KBM-7 (cell line): ENCODE results near the gene TNIK.

Source experiments
- DNase-seq: peaks from one replicate; pipeline ENCODE4 v3.0.0-alpha.2; 2015
- in situ Hi-C: fragments of 300-500 bp; cut with MboI; formaldehyde crosslinking; loops from 2 replicates; pipeline ENCODE4 v1.14.3; 2020; ENCODE audit warnings: low sequenced_read_pairs, low pct_unique_long_range_greater_than_20kb, mixed read lengths

Gene TNIK

GRCh38 chr3:171283183-171283847, 176.9 kb downstream of the TNIK start:
- DNase-seq = no peak
- in situ Hi-C loops = no loop called here

DNA sequence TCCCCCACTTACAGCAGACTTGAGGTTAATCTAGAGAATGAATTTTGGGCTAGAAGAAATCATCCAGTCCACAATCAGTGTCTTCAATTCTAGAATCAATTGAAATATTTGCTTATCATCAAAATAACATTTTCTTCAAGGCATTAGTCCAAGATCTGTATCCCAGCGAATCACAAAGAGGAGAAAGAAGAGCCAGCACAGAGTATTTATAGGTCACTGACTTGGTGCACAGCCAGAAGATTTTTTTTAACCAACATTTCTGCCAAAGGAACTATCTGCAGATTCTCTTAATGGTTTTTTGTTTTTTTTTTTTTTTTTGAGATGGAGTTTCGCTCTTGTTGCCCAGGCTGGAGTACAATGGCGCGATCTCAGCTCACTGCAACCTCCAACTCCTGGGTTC, 178.2 kb downstream of the TNIK start:
- in situ Hi-C loops = no loop called here
- no peak for DNase-seq

DNA sequence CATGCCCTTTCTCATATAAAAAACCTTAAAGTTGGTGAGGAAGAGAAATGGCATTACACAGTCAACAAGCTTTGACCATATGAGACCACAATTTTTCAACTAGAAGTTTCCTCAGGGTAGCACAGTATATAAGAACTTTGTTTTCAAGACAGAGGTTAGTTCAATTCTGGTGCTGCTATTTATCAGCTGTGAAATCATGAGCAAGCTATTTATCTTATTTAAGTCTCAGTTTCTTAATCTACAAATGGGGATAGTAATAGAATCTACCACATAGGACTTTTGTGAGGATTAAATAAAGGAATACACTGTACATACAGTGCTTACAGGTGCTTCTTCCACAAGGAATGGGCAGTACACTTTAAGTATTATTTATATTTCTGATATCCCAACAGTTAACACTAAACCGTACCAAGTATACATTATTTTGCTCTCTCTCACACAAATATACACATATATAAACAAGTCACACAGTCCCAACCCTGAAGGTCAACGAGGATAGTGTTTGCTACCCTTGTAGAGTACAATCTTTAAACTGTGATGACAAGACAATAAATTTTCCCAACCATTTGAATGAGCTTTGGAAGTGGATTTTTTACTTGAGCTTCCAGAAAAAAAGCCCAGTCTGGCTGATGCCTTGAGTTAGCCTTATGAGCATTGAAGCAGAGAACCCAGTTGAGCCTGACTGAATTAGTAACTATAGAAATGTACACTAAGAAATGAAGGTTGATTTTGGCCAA, 178.8 kb downstream of the TNIK start:
- no peak for DNase-seq
- in situ Hi-C loops = no loop called here

GRCh38 chr3:171279972-171280371, 180.2 kb downstream of the TNIK start:
- in situ Hi-C loops = no loop called here
- no peak for DNase-seq

GRCh38 chr3:171278299-171278590, 182.0 kb downstream of the TNIK start:
- no peak for DNase-seq
- in situ Hi-C loops = no loop called here

GRCh38 chr3:171277456-171278298, 182.5 kb downstream of the TNIK start:
- in situ Hi-C loops = no loop called here
- no peak for DNase-seq

GRCh38 chr3:171276923-171277322, 183.3 kb downstream of the TNIK start:
- in situ Hi-C loops = no loop called here
- no peak for DNase-seq

DNA sequence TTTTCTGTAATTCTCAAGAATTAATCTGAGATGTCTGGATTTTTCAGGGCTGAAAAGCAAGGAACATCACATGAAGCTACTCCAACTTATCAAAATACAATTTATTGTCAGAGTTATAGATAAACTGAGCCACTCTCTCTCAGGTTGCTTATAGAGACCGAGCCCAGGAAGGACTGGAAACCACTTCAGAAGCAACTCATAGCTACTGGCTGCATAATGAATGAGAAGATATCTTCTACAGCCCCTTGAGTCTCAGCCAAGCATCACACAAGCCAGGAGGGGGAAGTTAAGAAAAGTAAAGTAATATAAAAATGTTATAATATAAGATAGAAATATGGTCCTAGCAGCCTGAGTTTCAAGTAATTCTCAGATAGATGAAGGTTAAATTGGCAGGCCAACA, 186.0 kb downstream of the TNIK start:
- no peak for DNase-seq
- in situ Hi-C loops = no loop called here

- DNase-seq = no peak
- in situ Hi-C loops = no loop called here
Measured at GRCh38 chr3:171270541-171270940, 189.7 kb downstream of the TNIK start.

GRCh38 chr3:171269542-171269941, 190.7 kb downstream of the TNIK start:
- in situ Hi-C loops = no loop called here
- DNase-seq = no peak

- in situ Hi-C loops = no loop called here
- no peak for DNase-seq
Measured at GRCh38 chr3:171268677-171269076, 191.5 kb downstream of the TNIK start.

- in situ Hi-C loops = no loop called here
Measured at GRCh38 chr3:171267104-171267503, 193.1 kb downstream of the TNIK start.

DNA sequence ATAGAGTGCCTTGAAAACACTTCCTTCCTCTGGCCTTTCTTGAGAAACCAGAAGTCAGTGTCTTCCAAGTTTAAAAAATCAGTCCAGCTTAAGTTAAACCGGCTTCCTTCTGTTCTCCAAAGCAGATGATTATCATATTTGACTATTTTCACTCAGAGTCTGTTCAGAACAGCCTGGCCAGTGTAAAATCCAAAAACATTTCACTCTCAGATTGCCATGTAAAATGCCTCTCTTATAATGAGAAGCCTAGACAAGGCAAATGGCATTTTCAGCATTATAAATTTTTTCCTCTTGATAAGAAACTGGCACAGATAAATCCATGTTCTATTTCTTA, 193.5 kb downstream of the TNIK start:
- in situ Hi-C loops = no loop called here
- no peak for DNase-seq

More at GRCh38 chr3:171267104-171267503, 193.1 kb downstream of the TNIK start:
- DNase-seq = no peak

- in situ Hi-C loops = no loop called here
- no peak for DNase-seq
Measured at GRCh38 chr3:171266034-171266739, 194.0 kb downstream of the TNIK start.

DNA sequence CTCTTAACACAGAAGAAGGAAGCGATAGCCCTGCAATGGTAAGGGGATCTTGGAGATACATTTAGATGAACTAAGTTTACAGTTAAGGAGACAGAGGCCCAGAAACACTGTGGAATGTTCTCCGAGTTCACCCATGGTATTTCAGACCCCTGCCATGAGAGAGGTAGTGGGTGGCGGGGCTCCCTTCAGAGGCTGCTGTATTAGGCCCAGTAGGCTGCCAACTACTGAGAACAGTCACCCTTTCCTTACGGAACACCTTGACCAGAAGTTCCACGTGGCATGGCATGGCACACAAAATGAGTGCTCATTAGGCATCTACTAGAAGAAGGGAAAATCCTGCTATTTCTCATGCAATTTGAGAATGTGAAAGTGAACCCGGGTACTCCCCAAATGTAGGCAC, 195.4 kb downstream of the TNIK start:
- no peak for DNase-seq
- in situ Hi-C loops = no loop called here

- in situ Hi-C loops = no loop called here
- DNase-seq = no peak
Measured at GRCh38 chr3:171262431-171262830, 197.8 kb downstream of the TNIK start.

GRCh38 chr3:171261487-171261886, 198.7 kb downstream of the TNIK start:
- in situ Hi-C loops = no loop called here
- DNase-seq = no peak

- DNase-seq = no peak
- in situ Hi-C loops = no loop called here
Measured at GRCh38 chr3:171260899-171261298, 199.3 kb downstream of the TNIK start.

GRCh38 chr3:171260466-171260865, 199.7 kb downstream of the TNIK start:
- DNase-seq = no peak
- in situ Hi-C loops = no loop called here

- in situ Hi-C loops = no loop called here
- no peak for DNase-seq
Measured at GRCh38 chr3:171258316-171258715, 201.9 kb downstream of the TNIK start.
